ENCODE data around the gene PRKCD. TPM values are rescaled to one million over a fixed set of nuclear protein-coding genes. Genes with fewer than 3 reads are reported as not detected.

The PRKCD gene
- total RNA-seq, 1 donor from 2014 or later: 17.1 TPM

- Mint-ChIP-seq H3K4me3 (ENCODE audit: unreplicated experiment) (no peak overlapping the region), H3K9me3 (ENCODE audit: low read depth) (no peaks in the 10 kb centered on the region), H3K27ac (ENCODE audit: unreplicated experiment) (no peak overlapping the region), H3K4me1 (ENCODE audit: low read depth) (peaks cover 18% of the 10 kb centered on the region), H3K27me3 (ENCODE audit: low read depth) (no peaks in the 10 kb centered on the region), H3K36me3 (ENCODE audit: low read depth) (no peaks in the 10 kb centered on the region)
- DNase-seq (ENCODE audit: low spot score): no peak
- no peak for TF ChIP-seq CTCF (IDR thresholded peaks at IDR 0.05)
These were observed 4.6 kb upstream of the PRKCD start for GRCh38 chr3:53156368-53156834.

GRCh38 chr3:53157974-53158580 lies 2.9 kb upstream of the PRKCD start:
- H3K4me3 Mint-ChIP-seq (ENCODE audit: unreplicated experiment): no peak overlapping the region
- DNase-seq (ENCODE audit: low spot score): no peak
- no peaks in the 10 kb centered on the region for H3K36me3 Mint-ChIP-seq (ENCODE audit: low read depth)
- no peaks in the 10 kb centered on the region for H3K27me3 Mint-ChIP-seq (ENCODE audit: low read depth)
- no peaks in the 10 kb centered on the region for H3K9me3 Mint-ChIP-seq (ENCODE audit: low read depth)
- peaks cover 28% of the 10 kb centered on the region for H3K4me1 Mint-ChIP-seq (ENCODE audit: low read depth)
- no peak overlapping the region for H3K27ac Mint-ChIP-seq (ENCODE audit: unreplicated experiment)
- no peak for TF ChIP-seq CTCF (IDR thresholded peaks at IDR 0.05)

DNA sequence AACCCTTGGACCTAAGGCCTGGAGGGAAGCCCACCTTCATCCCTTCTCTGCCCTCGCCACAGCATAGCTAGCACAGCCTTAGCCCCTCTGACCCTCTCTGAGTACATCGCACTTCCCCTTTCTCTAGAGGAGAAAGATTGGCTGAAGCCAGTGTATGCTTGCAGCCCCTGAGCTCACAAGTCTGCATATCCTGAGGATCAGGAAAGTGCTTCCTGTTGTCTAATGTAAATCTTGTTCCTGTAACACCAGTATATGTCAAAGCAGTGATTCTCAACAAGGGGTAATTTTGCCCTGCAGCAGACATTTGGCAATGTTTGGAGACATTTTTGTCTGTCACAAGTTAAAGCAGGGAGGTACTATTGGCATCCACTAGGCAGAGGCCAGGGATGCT lies 2.2 kb upstream of the PRKCD start:
- Mint-ChIP-seq H3K4me1 (ENCODE audit: low read depth) (peaks cover 31% of the 10 kb centered on the region), H3K27me3 (ENCODE audit: low read depth) (no peaks in the 10 kb centered on the region), H3K36me3 (ENCODE audit: low read depth) (no peaks in the 10 kb centered on the region), H3K9me3 (ENCODE audit: low read depth) (no peaks in the 10 kb centered on the region), H3K4me3 (ENCODE audit: unreplicated experiment) (no peak overlapping the region), H3K27ac (ENCODE audit: unreplicated experiment) (no peak overlapping the region)
- no peak for TF ChIP-seq CTCF (IDR thresholded peaks at IDR 0.05)
- no peak for DNase-seq (ENCODE audit: low spot score)

- H3K27ac Mint-ChIP-seq (ENCODE audit: unreplicated experiment): no peak overlapping the region
- H3K4me3 Mint-ChIP-seq (ENCODE audit: unreplicated experiment): no peak overlapping the region
- TF ChIP-seq CTCF (IDR thresholded peaks at IDR 0.05): no peak
- H3K4me1 Mint-ChIP-seq (ENCODE audit: low read depth): peaks cover 26% of the 10 kb centered on the region
- H3K27me3 Mint-ChIP-seq (ENCODE audit: low read depth): no peaks in the 10 kb centered on the region
- DNase-seq (ENCODE audit: low spot score): no peak
- H3K9me3 Mint-ChIP-seq (ENCODE audit: low read depth): no peaks in the 10 kb centered on the region
- no peaks in the 10 kb centered on the region for H3K36me3 Mint-ChIP-seq (ENCODE audit: low read depth)
These were observed 1.6 kb upstream of the PRKCD start for GRCh38 chr3:53159156-53160060.

DNA sequence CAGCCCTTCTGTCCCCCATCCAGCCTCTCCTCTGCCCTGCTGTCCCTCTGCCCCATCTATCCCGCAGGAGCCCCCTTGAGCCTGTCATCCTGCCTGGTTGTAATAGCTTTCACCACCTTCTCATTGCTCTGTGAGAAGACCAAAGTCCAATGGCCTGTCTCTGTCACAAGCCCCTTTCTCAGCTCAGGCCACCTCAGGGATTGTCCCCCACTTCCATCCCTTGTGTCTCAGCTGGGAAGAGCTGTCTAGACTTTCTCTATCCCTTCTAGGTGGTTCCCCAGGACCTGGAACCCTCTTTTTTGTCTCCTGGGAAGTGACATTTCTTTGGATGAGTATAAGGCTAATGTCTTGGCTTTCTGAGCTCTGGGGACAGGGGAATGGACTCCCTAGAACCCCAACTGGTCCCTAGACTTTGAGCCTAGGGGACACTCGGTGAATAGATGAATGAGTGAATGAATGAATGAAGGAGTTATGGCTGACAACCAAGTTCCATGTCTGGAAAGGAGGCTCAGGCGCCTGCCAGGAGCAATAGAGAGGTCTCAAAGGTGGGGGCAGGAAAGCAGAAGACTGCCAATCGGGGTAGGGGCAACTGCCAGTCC lies 849 bp upstream of the PRKCD start:
- H3K4me3 Mint-ChIP-seq (ENCODE audit: unreplicated experiment): peak overlapping the region; percentile 75
- no peak for DNase-seq (ENCODE audit: low spot score)
- peak overlapping the region; percentile 77 for H3K27ac Mint-ChIP-seq (ENCODE audit: unreplicated experiment)
- H3K4me1 Mint-ChIP-seq (ENCODE audit: low read depth): peaks cover 24% of the 10 kb centered on the region
- no peaks in the 10 kb centered on the region for H3K9me3 Mint-ChIP-seq (ENCODE audit: low read depth)
- H3K27me3 Mint-ChIP-seq (ENCODE audit: low read depth): no peaks in the 10 kb centered on the region
- no peaks in the 10 kb centered on the region for H3K36me3 Mint-ChIP-seq (ENCODE audit: low read depth)
- no peak for TF ChIP-seq CTCF (IDR thresholded peaks at IDR 0.05)

Measured in chondrocyte (in vitro differentiated cells).